Measurements from ENCODE around the gene SLC52A3. TPM values are rescaled to one million over a fixed set of nuclear protein-coding genes. Genes with fewer than 3 reads are reported as not detected.

SLC52A3 gene
- total RNA-seq = not detected in 2 replicates

GRCh38 chr20:768426-768978 is at the start of gene SLC52A3:
TSS of gene SLC52A3 (minus strand) at chr20:768500. CDS start at chr20:765774, 2,726 bp downstream.

Other genes with a start within 250 kb of the SLC52A3 start
- 79.4 and 93.3 TPM in 2 replicates for gene CSNK2A1, start 224.7 kb downstream of the SLC52A3 start, total RNA-seq
- gene TCF15, start 158.2 kb downstream of the SLC52A3 start, total RNA-seq = 0.34 and 1.1 TPM in 2 replicates
- gene SRXN1, start 115.3 kb downstream of the SLC52A3 start, total RNA-seq = 20.2 and 24.1 TPM in 2 replicates
- not detected in 2 replicates for gene SCRT2, start 92.7 kb downstream of the SLC52A3 start, total RNA-seq
- 2.3 and 2.6 TPM in 2 replicates for gene FAM110A, start 65.2 kb upstream of the SLC52A3 start, total RNA-seq
- not detected in 2 replicates for gene ANGPT4, start 147.8 kb upstream of the SLC52A3 start, total RNA-seq
- gene RSPO4, start 233.8 kb upstream of the SLC52A3 start, total RNA-seq = not detected in 2 replicates

Data from dermis lymphatic vessel endothelial cell (primary cell).